ENCODE data around the gene BAZ2B.
"Not testable (repeated sequence)": the region's sequence is repeated elsewhere in the genome, so short reads cannot be mapped to it uniquely, and the experiment has no call there.

BAZ2B gene

DNA sequence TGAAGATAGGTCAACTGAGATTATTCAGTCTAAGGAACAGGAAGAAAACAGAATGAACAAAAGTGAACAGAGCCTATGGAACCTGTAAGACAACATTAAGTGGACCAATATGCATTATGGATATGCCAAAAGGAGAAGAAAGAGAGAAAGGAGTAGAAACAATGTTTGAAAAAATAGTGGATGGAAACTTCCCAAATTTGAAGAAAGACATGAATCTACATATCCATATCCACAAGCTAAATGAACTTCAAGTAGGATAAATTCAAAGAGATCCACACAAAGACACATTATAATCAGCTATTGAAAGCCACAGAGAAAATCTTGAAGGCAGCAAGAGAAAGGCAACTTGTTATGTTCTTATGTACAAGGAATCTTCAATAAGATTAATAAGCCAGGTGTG lies 74.2 kb downstream of the BAZ2B start:
- DNase-seq (ENCODE audit: low spot score) = no peak
- POLR2A ChIA-PET (ENCODE audit: low non-redundant PET) = no interaction called here
- TF ChIP-seq, protein P1, sequence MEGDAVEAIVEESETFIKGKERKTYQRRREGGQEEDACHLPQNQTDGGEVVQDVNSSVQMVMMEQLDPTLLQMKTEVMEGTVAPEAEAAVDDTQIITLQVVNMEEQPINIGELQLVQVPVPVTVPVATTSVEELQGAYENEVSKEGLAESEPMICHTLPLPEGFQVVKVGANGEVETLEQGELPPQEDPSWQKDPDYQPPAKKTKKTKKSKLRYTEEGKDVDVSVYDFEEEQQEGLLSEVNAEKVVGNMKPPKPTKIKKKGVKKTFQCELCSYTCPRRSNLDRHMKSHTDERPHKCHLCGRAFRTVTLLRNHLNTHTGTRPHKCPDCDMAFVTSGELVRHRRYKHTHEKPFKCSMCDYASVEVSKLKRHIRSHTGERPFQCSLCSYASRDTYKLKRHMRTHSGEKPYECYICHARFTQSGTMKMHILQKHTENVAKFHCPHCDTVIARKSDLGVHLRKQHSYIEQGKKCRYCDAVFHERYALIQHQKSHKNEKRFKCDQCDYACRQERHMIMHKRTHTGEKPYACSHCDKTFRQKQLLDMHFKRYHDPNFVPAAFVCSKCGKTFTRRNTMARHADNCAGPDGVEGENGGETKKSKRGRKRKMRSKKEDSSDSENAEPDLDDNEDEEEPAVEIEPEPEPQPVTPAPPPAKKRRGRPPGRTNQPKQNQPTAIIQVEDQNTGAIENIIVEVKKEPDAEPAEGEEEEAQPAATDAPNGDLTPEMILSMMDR (conservative IDR thresholded peaks at IDR 0.05; ENCODE audit: low read depth) = no peak
- H3K27ac ChIP-seq = no peak overlapping the region
- CTCF ChIA-PET = interaction anchor here (1.0 kb wide), 1 partner anchor 12 kb away, joined by 4 read pairs; no protein-coding TSS in a partner anchor

DNA sequence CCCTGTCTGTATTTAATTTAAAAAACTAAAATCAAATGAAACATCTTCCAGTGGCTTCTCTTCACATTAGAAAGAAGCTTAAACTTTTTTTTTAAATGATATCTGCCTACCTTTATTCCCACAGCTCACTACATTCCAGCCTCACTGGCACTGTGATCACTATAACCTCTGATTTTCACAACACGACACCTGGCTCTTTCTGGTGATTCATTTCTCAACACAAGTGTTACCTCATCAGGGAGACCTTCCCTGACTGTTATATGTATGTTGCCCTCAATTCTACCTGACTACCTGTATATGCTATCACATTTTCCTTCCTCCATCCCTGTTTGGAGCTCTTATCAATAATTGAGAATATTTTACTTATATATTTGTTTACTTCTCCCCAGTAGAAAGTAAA lies 76.6 kb downstream of the BAZ2B start:
- no peak overlapping the region for H3K27ac ChIP-seq
- TF ChIP-seq, protein P1 (conservative IDR thresholded peaks at IDR 0.05; ENCODE audit: low read depth) = no peak
- POLR2A ChIA-PET (ENCODE audit: low non-redundant PET) = no interaction called here
- no peak for DNase-seq (ENCODE audit: low spot score)
- CTCF ChIA-PET = interaction anchor here (0.8 kb wide), 1 partner anchor 10 kb away, joined by 5 read pairs; no protein-coding TSS in a partner anchor

DNA sequence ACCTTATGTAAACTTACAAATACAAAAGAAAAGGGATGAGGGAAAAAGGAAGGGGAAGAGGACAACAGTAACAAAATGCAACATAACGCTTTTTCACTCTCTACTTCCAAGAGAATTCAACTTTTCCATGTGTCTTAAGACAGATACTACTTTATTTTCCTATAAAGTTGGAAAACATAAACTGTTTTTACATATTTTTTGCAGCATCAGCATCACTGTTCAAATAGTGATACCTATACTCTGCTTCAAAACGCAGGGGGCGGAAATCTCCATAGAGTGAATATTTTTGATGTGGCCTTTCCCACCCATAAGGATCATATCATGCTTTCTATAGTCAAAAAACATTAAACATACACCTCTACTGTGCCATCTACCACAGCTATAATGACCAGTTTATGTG lies 77.5 kb downstream of the BAZ2B start:
- no peak for DNase-seq (ENCODE audit: low spot score)
- no peak overlapping the region for H3K27ac ChIP-seq
- ChIA-PET CTCF (interaction anchor here (0.8 kb wide), 1 partner anchor 9 kb away, joined by 5 read pairs; no protein-coding TSS in a partner anchor), POLR2A (ENCODE audit: low non-redundant PET) (no interaction called here)
- TF ChIP-seq, protein P1 (conservative IDR thresholded peaks at IDR 0.05; ENCODE audit: low read depth) = no peak

- POLR2A ChIA-PET (ENCODE audit: low non-redundant PET); DNase-seq (ENCODE audit: low spot score); H3K27ac ChIP-seq: not testable (repeated sequence)
- CTCF ChIA-PET = interaction anchor here (0.7 kb wide), 1 partner anchor 14 kb away, joined by 4 read pairs; no protein-coding TSS in a partner anchor
These were observed 81.1 kb downstream of the BAZ2B start for GRCh38 chr2:159535261-159535660.

DNA sequence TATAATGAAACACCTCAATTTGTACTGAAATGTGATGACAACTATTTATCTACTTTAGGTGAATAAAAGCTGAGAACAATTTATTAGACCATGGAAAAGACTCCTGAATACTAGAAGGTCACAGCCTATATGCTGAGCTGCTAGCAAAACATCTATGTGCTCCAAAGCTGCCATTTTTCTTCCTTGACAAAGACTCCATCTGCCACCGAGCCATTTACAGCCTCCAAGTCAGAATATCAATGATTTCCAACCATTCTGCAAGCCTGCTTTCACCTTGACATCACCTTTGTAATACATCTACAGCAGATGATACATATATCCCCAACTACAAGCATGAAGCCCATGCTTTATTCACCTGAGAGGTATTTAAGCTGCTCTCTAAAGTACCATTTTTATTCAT lies 84.9 kb downstream of the BAZ2B start:
- ChIA-PET CTCF (interaction anchor here (0.7 kb wide), 1 partner anchor 9 kb away, joined by 3 read pairs; no protein-coding TSS in a partner anchor), POLR2A (ENCODE audit: low non-redundant PET) (no interaction called here)
- H3K27ac ChIP-seq = no peak overlapping the region
- TF ChIP-seq, protein P1 (conservative IDR thresholded peaks at IDR 0.05; ENCODE audit: low read depth) = no peak
- no peak for DNase-seq (ENCODE audit: low spot score)

GRCh38 chr2:159526433-159526832 lies 89.9 kb downstream of the BAZ2B start:
- H3K27ac ChIP-seq = no peak overlapping the region
- CTCF ChIA-PET = no interaction called here
- POLR2A ChIA-PET (ENCODE audit: low non-redundant PET) = no interaction called here
- TF ChIP-seq, protein P1 (conservative IDR thresholded peaks at IDR 0.05; ENCODE audit: low read depth) = no peak
- no peak for DNase-seq (ENCODE audit: low spot score)

DNA sequence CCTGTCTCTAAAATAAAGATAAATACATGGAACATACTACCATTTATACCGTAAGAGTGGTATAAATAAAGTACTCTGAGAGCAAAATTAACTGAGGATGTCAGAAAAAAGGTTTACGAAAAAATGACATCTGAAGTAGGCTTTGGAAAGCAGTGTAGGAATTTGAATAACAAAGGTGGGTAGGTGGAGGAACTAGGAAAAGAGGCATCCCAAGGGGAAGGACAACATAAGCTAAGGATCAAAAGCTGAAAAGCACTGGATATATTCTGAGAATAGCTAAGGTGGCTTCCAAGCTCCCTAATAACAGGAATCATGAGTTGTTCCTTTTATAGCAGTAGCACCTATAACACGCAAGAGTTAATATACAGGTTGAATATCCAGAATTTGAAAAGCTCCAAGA lies 91.3 kb downstream of the BAZ2B start:
- ChIA-PET POLR2A (ENCODE audit: low non-redundant PET) (interaction anchor here (0.6 kb wide), 1 partner anchor 90 kb away, joined by 6 read pairs; no protein-coding TSS in a partner anchor), CTCF (no interaction called here)
- no peak for DNase-seq (ENCODE audit: low spot score)
- TF ChIP-seq, protein P1 (conservative IDR thresholded peaks at IDR 0.05; ENCODE audit: low read depth) = no peak
- no peak overlapping the region for H3K27ac ChIP-seq
